K562 (cell line): ENCODE data around the gene JRKL. TPM values are rescaled to one million over a fixed set of nuclear protein-coding genes. Genes with fewer than 3 reads are reported as not detected.

ENCODE experiments used
- ATAC-seq: fragments of 200-7000 bp; cut with Tn5 transposase; 3 replicates; pipeline ENCODE4 v1.9.1; 2020; ENCODE audit warnings: moderate library complexity
- BruUV-seq: library from RNA; stranded (reverse); fragments of 400-500 nt; replicated peaks from 2 replicates; lab custom pipeline; 2021; lab: Mats Ljungman, UMichigan
- CTCF ChIA-PET: fragments of 300-600 bp; formaldehyde crosslinking; extraction: SDS; loops from one replicate; lab custom pipeline; 2021; ENCODE audit warnings: low intra/inter-chr PET ratio; lab: Yijun Ruan, JAX
- POLR2A ChIA-PET: fragments of 300-600, 350-650 bp; sonication (Branson Sonifier 250); formaldehyde crosslinking; extraction: SDS; loops from one replicate; lab custom pipeline; 2021; ENCODE audit warnings: antibody characterized with exemption, inconsistent platforms; lab: Yijun Ruan, JAX
- DNase-seq, 4 experiments: peaks; one replicate each; pipeline versions ENCODE4 v3.0.0 to v3.0.0-alpha.2; 2011 to 2018; ENCODE audit warnings: low spot score in 3 of 4, mixed read lengths in 3 of 4; ENCODE audit errors: extremely low read depth in 1 of 4
- FAIRE-seq: peaks from 2 replicates; lab custom pipeline; 2011; peaks lifted over from hg19 to GRCh38; lab: Jason Lieb, UNC
- H2AFZ ChIP-seq: 2 replicates; pipeline ENCODE4 v1.6.0; 2011; ENCODE audit warnings: low read depth, low read length, control low read depth, inconsistent platforms
- H3K27ac ChIP-seq: fragments of 200-600 bp; 3 replicates; pipeline ENCODE4 v1.8.0; 2011; ENCODE audit warnings: low read depth, mild to moderate bottlenecking, control low read depth, inconsistent platforms, low read length, moderate library complexity, mixed read lengths; ENCODE audit errors: extremely low read depth
- H3K27me3 ChIP-seq, 2 experiments: fragments of 300-600 bp in 1 of 2; 2 replicates in 1 of 2; 3 replicates in 1 of 2; pipeline versions ENCODE4 v1.6.0 to v1.8.0; 2011; ENCODE audit warnings: inconsistent platforms in 2 of 2, low read length in 2 of 2, mild to moderate bottlenecking in 1 of 2, mixed read lengths in 1 of 2, moderate library complexity in 1 of 2; ENCODE audit not compliant: control insufficient read depth in 2 of 2, insufficient read depth in 2 of 2
- H3K36me3 ChIP-seq: fragments of 300-600 bp; 3 replicates; pipeline ENCODE4 v1.8.0; 2011; ENCODE audit warnings: mild to moderate bottlenecking, low read length, inconsistent platforms; ENCODE audit not compliant: control insufficient read depth, insufficient read depth
- H3K4me1 ChIP-seq, 2 experiments: fragments of 200-600 bp in 1 of 2; replicated peaks in 1 of 2; 2 replicates in 1 of 2; 3 replicates in 1 of 2; pipeline versions ENCODE4 v1.5.1 to v1.8.0; 2011; ENCODE audit warnings: inconsistent platforms in 2 of 2, low read length in 2 of 2, mild to moderate bottlenecking in 1 of 2, mixed read lengths in 1 of 2, moderate library complexity in 1 of 2; ENCODE audit not compliant: control insufficient read depth in 2 of 2, insufficient read depth in 2 of 2
- H3K4me2 ChIP-seq: 2 replicates; pipeline ENCODE4 v1.6.1; 2011; ENCODE audit warnings: low read length, control low read depth, inconsistent platforms, mixed read lengths; ENCODE audit not compliant: insufficient read depth
- H3K4me3 ChIP-seq: fragments of 200-600 bp; sonication (generic), shearing (Covaris generic); 2 replicates; pipeline ENCODE4 v1.5.1; 2016; ENCODE audit warnings: control low read depth, inconsistent platforms
- H3K79me2 ChIP-seq: fragments of 200-600 bp; 3 replicates; pipeline ENCODE4 v1.8.0; 2011; ENCODE audit warnings: low read length, inconsistent platforms; ENCODE audit not compliant: control insufficient read depth, insufficient read depth
- H3K9ac ChIP-seq, 2 experiments: 2 replicates each; pipeline versions ENCODE4 v1.6.0 to v1.6.1; 2011; ENCODE audit warnings: low read depth in 2 of 2, low read length in 2 of 2, control low read depth in 1 of 2, inconsistent platforms in 1 of 2, mild to moderate bottlenecking in 1 of 2, mixed read lengths in 1 of 2; ENCODE audit not compliant: insufficient read depth in 1 of 2
- H3K9me1 ChIP-seq: one replicate; pipeline ENCODE4 v1.6.0; 2011; ENCODE audit warnings: inconsistent platforms, mild to moderate bottlenecking, low read length, moderate library complexity; ENCODE audit not compliant: control insufficient read depth, insufficient read depth
- H3K9me3 ChIP-seq: replicated peaks from 2 replicates; pipeline ENCODE4 v1.5.1; 2011; ENCODE audit warnings: low read depth, low read length, inconsistent platforms; ENCODE audit not compliant: control insufficient read depth, insufficient read depth
- H4K20me1 ChIP-seq: replicated peaks from 2 replicates; pipeline ENCODE4 v1.6.1; 2011; ENCODE audit warnings: low read length, inconsistent platforms, mixed read lengths; ENCODE audit not compliant: control insufficient read depth, insufficient read depth
- BRF1 ChIP-seq: IDR thresholded peaks from 3 replicates; pipeline ENCODE4 v1.6.1; 2011; ENCODE audit warnings: borderline replicate concordance, mild to moderate bottlenecking; ENCODE audit not compliant: insufficient read length; ENCODE audit errors: extremely low read depth
- FOSL1 ChIP-seq: fragments of 200-800 bp; sonication (Bioruptor generic); conservative IDR thresholded peaks from 2 replicates; pipeline ENCODE4 v1.6.1; 2016; ENCODE audit warnings: missing genetic modification characterization, missing compliant biosample characterization
- JUND ChIP-seq, 2 experiments: IDR thresholded peaks; 2 replicates in 1 of 2; 3 replicates in 1 of 2; pipeline ENCODE4 v1.6.1; 2011; ENCODE audit warnings: borderline replicate concordance in 2 of 2, low read depth in 2 of 2, low read length in 2 of 2, improper control_type of control experiment in 1 of 2, missing biosample characterization in 1 of 2, missing genetic modification characterization in 1 of 2, missing genetic modification reagents in 1 of 2
- KLF6 ChIP-seq: fragments of 250-450 bp; sonication (Bioruptor Pico); IDR thresholded peaks from 2 replicates; pipeline ENCODE4 v1.4.0; 2020; ENCODE audit warnings: mild to moderate bottlenecking, moderate library complexity, borderline replicate concordance
- MYBL2 ChIP-seq, 2 experiments: fragments of 450-650 bp in 1 of 2; sonication (generic) in 1 of 2; formaldehyde crosslinking in 1 of 2; IDR thresholded peaks; 2 replicates each; pipeline versions ENCODE4 v1.6.1 to v1.8.1; 2017 to 2022; ENCODE audit warnings: borderline replicate concordance in 1 of 2, inconsistent platforms in 1 of 2, low read depth in 1 of 2, mild to moderate bottlenecking in 1 of 2, missing genetic modification reagents in 1 of 2, moderate library complexity in 1 of 2
- NFRKB ChIP-seq: fragments of 450-650 bp; IDR thresholded peaks from 2 replicates; pipeline ENCODE4 v1.6.1; 2016; ENCODE audit warnings: low read depth
- TGIF2 ChIP-seq: sonication (generic); formaldehyde crosslinking; IDR thresholded peaks from 2 replicates; pipeline ENCODE4 v1.8.1; 2022; ENCODE audit warnings: mild to moderate bottlenecking, missing genetic modification reagents, moderate library complexity
- TOE1 ChIP-seq, 2 experiments: fragments of 450-650 bp in 1 of 2; sonication (generic) in 1 of 2; formaldehyde crosslinking in 1 of 2; IDR thresholded peaks; 2 replicates each; pipeline versions ENCODE4 v1.7.1 to v1.8.0; 2016 to 2022; ENCODE audit warnings: borderline replicate concordance in 2 of 2, mild to moderate bottlenecking in 2 of 2, antibody characterized with exemption in 1 of 2, inconsistent platforms in 1 of 2, low read depth in 1 of 2, missing genetic modification reagents in 1 of 2, moderate library complexity in 1 of 2
- TRIM24 ChIP-seq, 2 experiments: fragments of 450-650 bp; IDR thresholded peaks; 2 replicates each; pipeline ENCODE4 v1.6.1; 2016
- ZBTB5 ChIP-seq: fragments of 450-650 bp; IDR thresholded peaks from 2 replicates; pipeline ENCODE4 v1.6.1; 2017; ENCODE audit warnings: antibody characterized with exemption
- ZKSCAN8 ChIP-seq: fragments of 200-800 bp; sonication (Bioruptor generic); IDR thresholded peaks from 2 replicates; pipeline ENCODE4 v1.6.1; 2016; ENCODE audit warnings: missing genetic modification characterization, missing compliant biosample characterization
- ZNF589 ChIP-seq: fragments of 200-800 bp; sonication (Bioruptor generic); IDR thresholded peaks from 2 replicates; pipeline ENCODE4 v1.6.1; 2016; ENCODE audit warnings: low read depth, missing genetic modification characterization, missing compliant biosample characterization
- ZZZ3 ChIP-seq: fragments of 450-650 bp; IDR thresholded peaks from 2 replicates; pipeline ENCODE4 v1.6.1; 2016; ENCODE audit warnings: antibody characterized with exemption, mild to moderate bottlenecking, moderate library complexity
- WGBS: fragments of 100-300 bp; shearing (Covaris generic); methylation state at CpG from one replicate; pipeline ENCODE4 v1.1.6; 2016; ENCODE audit warnings: low coverage, mixed read lengths; ENCODE audit not compliant: insufficient coverage; ENCODE audit errors: missing lambda C conversion rate; 5-methylcytosine and 5-hydroxymethylcytosine counted together
- in situ Hi-C: fragments of 300-500 bp; cut with MboI; formaldehyde crosslinking; loops from 4 replicates; pipeline ENCODE4 v1.15.0; 2018; ENCODE audit warnings: inconsistent platforms, mixed read lengths
- intact Hi-C: fragments of 100-400 bp; cut with micrococcal nuclease; formaldehyde crosslinking; loops from 2 replicates; pipeline ENCODE4 v1.14.2; 2022
- polyA plus RNA-seq, 8 experiments: library from polyadenylated mRNA; depleted of rRNA in 4 of 8; stranded (reverse) in 5 of 8; unstranded in 3 of 8; fragments of >200 nt; fragmentation: Nextera tagmentation in 2 of 8; fragmentation: Illumina TruSeq in 1 of 8; extraction: Ambion mirVana in 2 of 8; extraction: Trizol in 1 of 8; gene quantifications; 2 replicates each; pipeline versions ENCODE4 v1.2.1 to v1.2.3, GENCODE V29; 2011 to 2014; ENCODE audit warnings: inconsistent platforms in 1 of 8, missing spikeins in 1 of 8
- total RNA-seq, 7 experiments: library from RNA; depleted of rRNA in 6 of 7; stranded (reverse); fragments of >200 nt in 6 of 7; fragmentation: Illumina TruSeq in 2 of 7; extraction: Trizol in 2 of 7; gene quantifications; 2 replicates each; pipeline versions ENCODE4 v1.2.1 to v1.2.3, GENCODE V29; 2011 to 2021; ENCODE audit warnings: low replicate concordance in 1 of 7
- TF ChIP-seq, protein P1 (sequence below): sonication (generic); formaldehyde crosslinking; IDR thresholded peaks from 2 replicates; pipeline ENCODE4 v1.9.0; 2022; ENCODE audit warnings: mild to moderate bottlenecking, missing genetic modification reagents

JRKL gene
- total and polyA plus RNA-seq, 9 of the 15 experiments (the other 6 are each of a cell fraction or from before 2014, with no cell fraction given) = 4.5 to 14.8 (median 8.5) TPM

DNA sequence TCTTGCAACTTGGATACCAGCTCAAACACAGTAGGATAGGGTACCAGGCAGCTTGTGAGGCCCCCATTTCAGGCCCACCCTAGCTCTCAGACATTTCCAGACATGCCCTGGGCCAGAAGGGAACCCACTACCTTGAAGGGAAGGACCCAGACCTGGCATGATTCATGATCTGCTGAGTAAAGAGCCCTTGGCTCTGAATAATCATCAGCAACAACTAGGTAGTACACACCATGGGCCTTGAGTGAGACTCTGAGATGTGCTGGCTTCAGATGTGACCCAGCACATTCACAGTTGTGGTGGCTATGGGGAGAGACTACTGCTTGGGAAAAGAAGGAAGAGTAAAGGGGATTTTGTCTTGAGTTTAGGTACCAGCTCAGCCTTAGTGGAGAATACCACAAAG is 23.6 kb downstream of the JRKL start (continued):
- TF ChIP-seq BRF1 = no peak
- no peak for TF ChIP-seq NFRKB
- no peak for TF ChIP-seq TOE1 (IDR thresholded peaks at IDR 0.05; ENCODE audit: borderline replicate concordance)
- no peak for TF ChIP-seq TOE1 (CRISPR knock-in tag; IDR thresholded peaks at IDR 0.05; ENCODE audit: borderline replicate concordance, low read depth)
- TF ChIP-seq, protein P1, sequence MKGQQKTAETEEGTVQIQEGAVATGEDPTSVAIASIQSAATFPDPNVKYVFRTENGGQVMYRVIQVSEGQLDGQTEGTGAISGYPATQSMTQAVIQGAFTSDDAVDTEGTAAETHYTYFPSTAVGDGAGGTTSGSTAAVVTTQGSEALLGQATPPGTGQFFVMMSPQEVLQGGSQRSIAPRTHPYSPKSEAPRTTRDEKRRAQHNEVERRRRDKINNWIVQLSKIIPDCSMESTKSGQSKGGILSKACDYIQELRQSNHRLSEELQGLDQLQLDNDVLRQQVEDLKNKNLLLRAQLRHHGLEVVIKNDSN = no peak

- POLR2A ChIA-PET = no interaction called here
- H3K79me2 ChIP-seq = no peaks in the 10 kb centered on the region
- 0% methylated on average over 2 of the region's 2 CpGs for WGBS
These were observed 34.9 kb downstream of the JRKL start for GRCh38 chr11:96424693-96425092.

More at GRCh38 chr11:96424693-96425092, 34.9 kb downstream of the JRKL start:
- Histone ChIP-seq H3K4me1 (no peaks in the 10 kb centered on the region), H4K20me1 (no peaks in the 10 kb centered on the region), H3K27me3 (no peaks in the 10 kb centered on the region), H3K9ac (no peak overlapping the region), H3K9me3 (no peaks in the 10 kb centered on the region), H3K4me2 (no peak overlapping the region), H3K36me3 (no peaks in the 10 kb centered on the region), H3K4me3 (no peak overlapping the region), H2AFZ (no peak overlapping the region), H3K9me1 (no peaks in the 10 kb centered on the region), H3K27ac (no peak overlapping the region)
- FAIRE-seq = no peak
- intact Hi-C loops (loop anchor here (2.0 to 5.0 kb wide), 2 partner anchors 588 to 1272 kb away; no protein-coding TSS in a partner anchor), in situ Hi-C loops (loop anchor here (10.0 kb wide), 1 partner anchor 580 kb away; no protein-coding TSS in a partner anchor)
- no peak for DNase-seq
- BruUV-seq = no TSS peak
- CTCF ChIA-PET = interaction anchor here (0.7 to 1.2 kb wide), 2 partner anchors 589 to 1434 kb away, joined by 3 to 6 read pairs; no protein-coding TSS in a partner anchor
- ATAC-seq = no peak
- TF ChIP-seq KLF6 (CRISPR knock-in tag) (no peak), ZKSCAN8 (CRISPR knock-in tag) (no peak), TRIM24 (IDR thresholded peaks at IDR 0.05) (no peak), TGIF2 (CRISPR knock-in tag) (no peak), FOSL1 (tag) (0 out of 2 replicates have a peak, but pooled peaks have one; percentile 37), JUND (IDR thresholded peaks at IDR 0.05; ENCODE audit: borderline replicate concordance, low read depth, low read length) (peak; percentile 8; the same call in 1 of the 2 replicates), JUND (tag; IDR thresholded peaks at IDR 0.05; ENCODE audit: borderline replicate concordance, low read depth, low read length) (no peak), ZNF589 (CRISPR knock-in tag) (no peak), MYBL2 (IDR thresholded peaks at IDR 0.05; ENCODE audit: low read depth) (no peak), MYBL2 (CRISPR knock-in tag; IDR thresholded peaks at IDR 0.05; ENCODE audit: borderline replicate concordance) (no peak), ZBTB5 (no peak), BRF1 (no peak), ZZZ3 (no peak)
